HL-60/S4 treated with phorbol 12-myristate 13-acetate at 8.2 ng/mL for 4 days and 3 days (cell line): ENCODE data around the gene SGPL1.

Experiments used
- in situ Hi-C: fragments of 300-500 bp; cut with MboI; formaldehyde crosslinking; loops from 2 replicates; pipeline ENCODE4 v1.15.0; 2022; ENCODE audit warnings: low sequenced_read_pairs

The SGPL1 gene

DNA sequence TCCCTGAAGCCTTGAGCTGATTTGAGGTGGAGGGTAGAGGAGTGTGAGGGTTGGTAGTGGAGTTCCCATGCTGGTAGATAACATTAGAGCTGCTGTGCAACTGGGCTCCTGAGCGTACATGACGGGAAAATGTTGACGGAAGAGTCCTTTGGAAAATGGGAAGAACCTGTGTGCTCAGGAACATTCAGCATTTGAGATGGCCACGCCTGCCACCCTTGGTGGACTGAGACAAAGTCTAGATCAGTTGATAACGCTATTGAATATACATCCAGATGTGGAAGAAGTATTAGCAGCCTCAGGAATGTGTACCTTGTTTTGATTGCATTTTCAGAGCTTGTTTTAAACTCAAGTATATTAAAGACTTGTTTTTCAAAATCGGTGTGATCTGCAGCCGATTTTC, 56.5 kb downstream of the SGPL1 start:
- in situ Hi-C loops = no loop called here

DNA sequence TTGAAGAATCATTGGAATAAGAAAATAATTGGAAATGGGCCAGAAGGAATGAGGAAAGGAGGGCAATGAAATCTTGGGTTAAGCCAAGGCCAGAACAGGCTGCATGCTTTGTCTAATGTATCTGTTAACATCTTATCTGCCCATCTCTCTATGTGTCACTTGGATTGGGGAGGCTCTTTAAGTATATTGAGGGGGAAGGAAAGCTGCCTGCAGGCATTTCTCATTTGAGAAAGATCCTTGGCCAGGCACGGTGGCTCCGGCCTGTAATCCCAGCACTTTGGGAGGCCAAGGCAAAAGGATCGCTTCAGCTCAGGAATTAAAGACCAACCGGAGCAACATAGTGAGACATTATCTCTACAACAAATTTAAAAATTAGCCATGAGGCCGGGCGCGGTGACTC, 58.3 kb downstream of the SGPL1 start:
- in situ Hi-C loops = no loop called here

DNA sequence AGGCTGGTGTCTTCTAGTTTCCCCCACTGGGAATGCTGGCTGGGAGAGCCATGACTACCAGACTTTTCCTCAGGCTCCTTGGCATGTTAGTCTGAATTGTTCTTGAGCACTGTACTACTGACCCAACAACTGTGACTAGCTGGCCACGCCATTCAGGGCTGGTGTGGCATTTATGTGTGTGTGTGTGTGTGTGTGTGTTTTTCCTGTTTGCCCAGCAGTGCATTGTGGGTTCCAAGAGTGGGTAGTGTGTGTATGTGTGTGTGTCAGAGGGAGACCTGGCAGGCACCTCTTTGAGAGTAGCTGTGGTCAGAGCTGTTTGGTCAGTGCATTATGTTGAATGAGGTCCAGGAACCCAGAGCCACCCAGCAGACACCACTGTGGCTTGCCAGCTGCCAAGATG, 63.5 kb downstream of the SGPL1 start:
- in situ Hi-C loops = no loop called here

DNA sequence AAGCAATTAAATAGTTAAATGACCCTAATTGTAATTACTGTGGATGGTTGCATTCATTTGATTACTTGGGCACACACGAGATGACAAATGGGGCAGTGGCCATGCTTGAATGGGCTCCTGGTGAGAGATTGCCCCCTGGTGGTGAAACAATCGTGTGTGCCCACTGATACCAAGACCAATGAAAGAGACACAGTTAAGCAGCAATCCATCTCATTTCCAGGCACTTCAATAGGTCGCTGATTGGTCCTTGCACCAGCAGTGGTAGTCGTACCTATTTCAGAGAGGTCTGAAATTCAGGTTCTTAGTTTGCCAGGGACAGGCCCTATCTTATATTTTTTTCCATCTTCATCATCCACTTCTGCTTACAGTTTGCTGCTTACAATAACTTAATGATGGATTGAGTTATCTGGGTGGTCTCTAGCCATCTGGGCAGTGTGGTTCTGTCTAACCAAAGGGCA, 64.4 kb downstream of the SGPL1 start:
- in situ Hi-C loops = loop anchor here (10.0 kb wide), 1 partner anchor 335 kb away; no protein-coding TSS in a partner anchor

DNA sequence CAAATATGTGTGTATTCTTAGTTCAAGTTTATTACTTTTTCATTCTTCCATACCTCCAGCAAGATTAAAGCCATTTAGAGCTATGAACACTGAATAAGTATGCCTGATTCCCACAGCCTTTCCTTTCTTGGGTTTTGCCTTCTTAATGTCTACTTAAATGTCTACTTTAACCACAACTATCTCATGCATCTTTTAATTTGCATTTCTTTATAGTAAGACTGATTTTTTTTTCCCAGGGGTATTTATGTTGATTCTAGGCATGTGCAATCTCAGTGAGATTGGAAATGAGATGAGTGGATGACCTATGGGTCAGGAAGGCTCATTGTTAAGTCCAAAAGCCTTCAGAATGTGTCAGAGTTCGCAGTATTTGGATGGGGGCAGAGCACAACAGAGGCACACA, 69.0 kb downstream of the SGPL1 start:
- in situ Hi-C loops = loop anchor here (10.0 kb wide), 1 partner anchor 340 kb away; no protein-coding TSS in a partner anchor

DNA sequence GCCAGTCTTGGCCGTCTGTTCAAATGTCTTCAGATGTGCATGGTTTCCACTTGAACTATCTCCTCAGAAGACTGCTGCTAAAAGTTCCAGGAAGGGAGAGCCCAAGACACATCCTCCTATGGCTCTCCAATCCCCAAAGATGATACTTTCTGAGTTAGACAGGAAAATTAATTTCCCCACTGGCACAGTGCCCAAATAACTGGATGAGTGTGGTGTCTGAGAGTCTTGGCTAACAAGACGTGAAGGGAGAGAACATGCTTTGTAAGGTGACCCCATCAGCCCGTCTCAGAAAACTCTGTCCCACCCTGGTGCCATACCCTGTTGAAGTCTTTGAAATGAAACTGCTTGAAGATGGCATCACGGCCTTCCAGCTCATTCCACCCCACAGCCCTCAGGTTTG, 69.7 kb downstream of the SGPL1 start:
- in situ Hi-C loops = loop anchor here (10.0 kb wide), 1 partner anchor 341 kb away; no protein-coding TSS in a partner anchor

DNA sequence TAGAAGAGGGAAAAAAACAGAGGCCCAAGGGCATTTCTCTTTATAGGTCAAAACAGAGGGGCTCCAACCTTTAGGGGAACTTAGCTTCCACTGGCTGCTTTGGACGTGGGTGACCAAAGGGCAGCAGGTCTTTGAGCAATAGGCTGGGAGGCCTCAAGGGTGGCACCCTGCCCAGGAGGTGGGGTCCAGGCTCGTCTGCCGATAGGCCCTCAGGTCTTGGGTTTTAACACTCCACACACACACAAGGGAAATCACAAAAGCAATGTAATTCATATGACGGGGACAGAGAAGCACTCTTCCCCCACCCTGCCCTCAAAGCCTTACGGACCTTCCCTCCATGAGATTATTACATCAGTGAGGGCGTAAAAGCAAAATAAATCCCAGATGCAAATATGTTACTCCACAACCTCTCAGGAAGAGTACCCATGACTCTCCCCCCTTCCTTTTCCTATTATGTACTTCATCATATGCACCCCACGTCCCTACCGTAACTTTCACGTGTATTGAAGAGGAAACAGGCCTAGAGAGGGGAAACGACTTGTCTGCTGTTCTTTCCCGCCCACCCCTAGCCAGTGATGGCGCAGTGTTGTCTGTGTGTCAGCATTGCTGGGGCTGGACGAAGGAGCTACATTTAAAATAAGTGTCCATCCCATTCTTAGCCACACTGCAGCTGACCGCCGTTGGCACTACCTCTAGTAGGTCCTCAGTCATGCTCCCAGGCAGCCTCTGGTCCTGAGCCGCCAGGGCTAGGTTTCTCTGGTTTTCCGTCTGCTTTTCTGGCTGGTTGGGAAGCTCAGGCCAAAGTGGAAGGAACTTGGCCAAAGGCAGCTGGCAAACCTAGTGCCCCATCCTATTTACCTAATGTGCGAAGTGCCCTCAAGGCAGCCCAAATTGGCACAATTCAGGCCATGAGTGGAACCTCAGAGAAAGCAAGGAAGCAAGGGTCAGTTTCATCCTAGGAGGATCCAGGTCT, 70.5 kb downstream of the SGPL1 start:
- in situ Hi-C loops = loop anchor here (10.0 kb wide), 1 partner anchor 341 kb away; no protein-coding TSS in a partner anchor

DNA sequence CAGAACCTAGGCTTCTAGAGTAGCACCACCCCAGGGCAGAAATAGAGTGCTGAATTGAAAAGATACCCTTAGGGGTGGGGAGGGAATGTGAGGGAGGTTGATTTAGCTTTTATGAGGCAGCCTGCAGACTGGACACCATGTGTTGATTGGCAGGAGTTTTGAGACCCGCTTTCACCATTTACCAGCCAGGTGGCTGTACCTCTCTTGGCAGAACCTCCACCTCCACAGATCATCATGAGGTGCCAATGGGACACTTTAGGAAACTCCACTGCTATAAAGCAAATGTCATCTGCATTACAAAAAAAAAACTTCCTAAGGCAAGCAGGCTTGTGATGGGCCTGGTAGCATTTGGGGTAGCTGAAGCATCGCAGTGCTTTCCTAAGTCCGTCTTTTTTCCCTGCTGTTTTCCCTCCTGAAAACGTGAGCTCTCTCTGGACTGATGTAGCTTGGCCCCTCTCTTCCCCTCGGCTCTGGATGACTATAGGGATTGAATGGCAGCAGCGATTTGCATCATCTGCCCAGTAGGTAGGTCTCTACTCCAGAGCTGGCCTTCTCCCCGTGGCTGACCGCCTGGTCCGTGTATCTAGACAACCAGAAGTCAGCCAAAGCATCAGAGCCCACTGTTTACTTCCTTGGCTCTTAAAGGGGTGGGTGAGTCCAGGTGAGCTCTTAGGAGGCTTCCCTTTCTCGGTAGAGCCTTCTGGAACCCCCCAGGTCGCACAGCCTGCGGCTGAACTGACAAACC, 71.3 kb downstream of the SGPL1 start:
- in situ Hi-C loops = loop anchor here (10.0 kb wide), 1 partner anchor 342 kb away; no protein-coding TSS in a partner anchor

DNA sequence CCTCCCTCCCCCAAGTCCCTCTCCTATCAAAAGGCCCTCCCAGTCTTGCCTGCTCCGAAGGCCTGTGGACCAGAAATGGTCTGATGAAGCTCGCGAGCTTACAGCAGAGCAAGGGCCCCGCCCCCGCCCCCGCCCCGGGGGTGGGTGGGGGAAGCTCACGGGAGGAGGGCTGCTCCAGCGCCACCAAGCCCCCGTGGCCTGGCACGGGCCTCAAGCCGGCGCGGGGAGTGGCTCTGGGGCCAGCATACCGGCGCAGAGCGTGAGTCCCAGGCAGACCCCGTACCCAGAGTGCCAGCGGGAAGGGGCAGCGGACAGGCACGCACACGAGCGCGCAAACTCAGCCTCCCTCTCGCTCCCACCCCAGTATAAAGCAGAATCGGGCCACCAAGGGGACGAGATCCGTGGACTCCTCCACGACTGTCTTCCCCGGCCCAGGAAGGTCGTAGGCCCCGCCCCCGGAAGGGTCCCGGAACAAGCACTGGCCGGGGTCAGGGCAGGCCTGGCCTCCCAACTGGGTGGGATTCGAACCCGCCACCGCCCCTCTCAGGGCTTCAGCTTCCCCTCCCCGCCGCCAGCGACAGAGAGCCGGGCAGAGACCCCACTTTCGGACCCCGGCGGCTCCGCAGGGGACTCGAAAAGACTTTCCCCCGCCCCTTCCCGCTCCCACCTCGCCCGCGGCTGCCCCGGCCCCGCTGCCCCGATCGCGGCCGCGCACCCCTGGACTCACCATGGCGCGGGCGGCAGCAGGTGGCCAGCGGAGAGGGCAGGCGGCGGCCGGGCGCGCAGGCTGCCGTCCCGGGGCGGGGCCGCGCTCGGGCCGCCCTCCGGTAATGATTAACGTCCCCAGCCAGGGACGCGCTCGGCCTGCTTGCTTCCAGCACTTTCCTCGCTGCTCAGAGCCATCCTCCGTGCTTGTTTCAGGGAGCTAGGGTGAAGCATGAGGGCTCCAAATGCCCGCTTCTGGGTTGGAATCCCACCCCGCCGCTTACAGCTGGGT, 72.4 kb downstream of the SGPL1 start, which contains the start of gene PCBD1:
TSS of gene PCBD1 (minus strand) at position 762 of the 997 bp plus-strand sequence. CDS start at position 730, 32 bp downstream.
- in situ Hi-C loops = loop anchor here (10.0 kb wide), 1 partner anchor 343 kb away; no protein-coding TSS in a partner anchor

DNA sequence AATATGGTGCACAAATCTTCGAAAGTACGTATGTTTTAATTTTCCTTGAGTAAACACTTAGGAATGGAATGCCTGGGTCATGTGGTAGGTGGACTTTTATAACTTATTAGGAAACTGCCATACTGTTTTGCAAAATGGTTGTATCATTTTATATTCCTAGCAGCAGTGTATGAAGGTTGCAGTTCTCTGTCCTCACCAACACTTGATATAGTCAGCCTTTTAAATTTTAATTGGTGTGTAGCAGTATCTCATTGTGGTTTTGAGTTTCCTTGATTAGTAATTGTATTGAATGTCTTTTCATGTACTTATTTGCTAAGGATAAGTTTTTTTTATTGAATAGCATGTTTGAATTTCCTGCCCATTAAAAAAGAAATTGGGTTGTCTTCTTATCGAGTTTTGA, 73.5 kb downstream of the SGPL1 start:
- in situ Hi-C loops = loop anchor here (10.0 kb wide), 1 partner anchor 344 kb away; no protein-coding TSS in a partner anchor

DNA sequence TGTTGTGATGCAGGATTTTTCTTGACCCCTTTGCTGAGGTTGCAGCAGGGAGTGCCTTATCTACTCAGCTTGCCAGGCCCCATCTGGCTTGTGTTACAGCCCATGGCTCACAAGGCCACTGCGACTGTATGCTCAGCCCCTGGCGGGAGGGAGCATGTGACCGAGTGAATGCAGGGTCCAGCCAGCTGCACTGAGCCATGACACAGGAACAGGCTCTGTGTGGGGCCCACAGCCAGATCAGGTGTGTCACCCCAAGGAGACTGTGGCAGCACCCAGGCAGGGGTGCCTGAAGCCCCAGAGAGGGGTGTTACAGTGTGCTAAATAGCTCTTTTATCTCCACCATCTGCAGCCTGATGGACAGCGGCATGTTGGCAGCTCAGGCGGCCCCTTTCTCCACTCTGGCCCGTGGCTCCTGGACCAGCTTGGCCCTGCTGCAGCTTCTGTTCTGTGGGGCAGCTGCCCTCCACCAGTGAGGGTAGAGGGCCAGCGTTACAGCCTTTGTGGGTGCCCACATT, 75.2 kb downstream of the SGPL1 start:
- in situ Hi-C loops = no loop called here

DNA sequence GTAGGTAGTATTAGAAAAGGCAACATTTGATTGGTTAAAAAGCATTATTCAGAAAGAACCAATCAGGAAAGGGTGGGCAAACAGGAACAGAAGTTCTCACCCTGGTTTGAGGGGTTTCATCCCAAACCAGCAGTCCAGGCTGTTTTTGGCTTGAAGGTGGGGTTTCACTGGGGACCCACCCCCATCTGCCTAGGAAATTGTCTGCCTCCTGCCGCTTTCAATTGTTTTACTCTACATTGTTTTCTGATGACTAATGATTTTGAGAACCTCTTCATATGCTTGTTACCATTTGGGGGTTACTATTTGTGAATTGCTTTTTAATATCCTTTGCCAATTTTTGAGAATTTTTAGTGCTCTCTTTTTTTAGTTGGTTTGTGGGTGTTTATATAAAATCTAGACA, 75.9 kb downstream of the SGPL1 start:
- in situ Hi-C loops = no loop called here

DNA sequence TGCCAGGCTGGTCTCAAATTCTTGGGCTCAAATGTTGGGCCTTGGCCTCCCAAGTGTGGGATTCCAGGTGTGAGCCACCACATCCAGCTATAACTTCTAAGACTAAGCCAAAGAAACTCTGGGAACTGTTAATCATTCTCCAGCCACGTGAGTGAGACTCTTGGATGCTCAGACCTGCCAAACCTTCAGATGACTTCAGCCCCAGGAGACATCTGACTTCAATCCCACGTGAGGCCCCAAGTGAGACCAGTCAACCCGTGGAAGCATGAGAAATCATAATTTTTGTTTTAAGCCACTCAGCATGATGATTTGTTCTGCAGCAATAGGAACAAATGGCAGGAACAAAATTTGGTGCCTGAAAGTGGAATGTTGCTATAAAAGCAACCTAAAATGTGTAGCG, 76.9 kb downstream of the SGPL1 start:
- in situ Hi-C loops = no loop called here

DNA sequence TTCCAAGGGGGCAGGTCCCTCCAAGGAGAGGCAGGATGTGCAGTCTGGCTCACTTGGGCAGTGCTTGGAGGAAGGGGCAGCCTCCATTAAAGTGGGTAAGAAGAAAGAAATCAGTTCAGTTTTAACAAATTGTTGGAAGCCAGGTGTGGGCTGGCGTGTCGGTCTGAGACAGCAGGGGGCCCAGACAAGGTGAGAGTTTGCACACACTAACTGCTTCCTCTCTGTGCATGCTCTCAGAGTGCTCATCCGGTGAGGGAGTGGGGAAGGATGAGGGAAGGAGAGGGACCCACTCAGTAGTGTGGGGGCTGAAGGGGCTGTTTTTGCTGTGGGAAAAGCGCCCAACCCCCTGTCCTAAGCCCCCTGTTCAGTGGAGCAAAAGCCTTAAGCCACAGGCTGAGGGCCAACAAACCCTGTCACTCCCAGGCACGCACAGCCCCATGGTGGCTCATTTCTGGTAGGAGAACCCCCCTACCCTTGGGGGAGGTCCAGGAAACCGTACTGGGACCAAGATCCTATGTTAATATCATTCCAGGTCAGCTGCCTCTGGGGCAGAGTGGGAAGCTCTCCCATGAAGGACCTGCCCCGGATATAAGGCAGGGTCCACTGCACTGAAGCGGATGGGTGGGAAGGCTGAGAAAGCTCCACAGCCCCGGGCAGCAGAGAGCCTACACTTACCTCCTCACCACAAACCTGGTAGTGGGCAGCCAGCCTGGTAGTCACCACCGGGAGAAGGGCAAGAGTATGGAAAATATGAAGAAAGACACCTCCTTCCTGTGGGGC, 77.7 kb downstream of the SGPL1 start:
- in situ Hi-C loops = no loop called here

DNA sequence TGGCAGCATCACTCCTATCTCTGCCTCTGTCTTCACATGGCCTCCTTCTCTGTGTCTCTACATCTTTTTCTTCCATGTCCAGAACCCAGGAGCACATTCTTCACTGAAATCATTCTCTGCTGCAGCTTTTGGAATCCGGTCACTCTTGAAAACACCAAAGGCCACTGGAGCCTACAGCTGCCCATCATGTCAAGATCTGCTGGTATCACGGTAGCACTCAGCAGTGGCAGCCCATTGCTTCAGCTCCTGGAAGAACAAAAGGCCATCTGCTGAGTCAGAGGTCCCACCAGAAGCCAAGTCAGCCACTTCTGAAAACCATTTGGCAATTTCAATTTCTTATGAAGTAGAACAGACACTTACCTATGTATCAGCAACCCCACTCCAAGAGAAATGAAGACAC, 78.7 kb downstream of the SGPL1 start:
- in situ Hi-C loops = no loop called here

DNA sequence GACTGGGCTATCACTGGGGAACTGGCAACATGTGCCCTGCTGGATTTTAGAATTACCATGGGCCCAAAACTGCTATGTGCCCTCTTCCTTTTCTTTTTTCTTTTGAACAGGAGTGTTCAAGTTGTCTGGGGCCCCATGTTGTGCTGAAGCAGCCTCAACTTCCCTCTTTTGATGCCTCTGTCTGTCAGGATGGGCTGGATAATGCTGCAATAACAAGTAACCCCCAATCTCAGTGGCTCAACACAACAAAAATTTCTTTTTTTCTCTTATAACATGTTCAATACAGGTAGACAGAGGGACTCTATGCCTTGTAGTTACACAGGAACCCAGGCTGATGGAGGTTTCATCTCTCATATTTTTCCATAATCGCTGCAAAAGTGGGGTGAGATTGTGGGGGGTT, 80.8 kb downstream of the SGPL1 start:
- in situ Hi-C loops = no loop called here

DNA sequence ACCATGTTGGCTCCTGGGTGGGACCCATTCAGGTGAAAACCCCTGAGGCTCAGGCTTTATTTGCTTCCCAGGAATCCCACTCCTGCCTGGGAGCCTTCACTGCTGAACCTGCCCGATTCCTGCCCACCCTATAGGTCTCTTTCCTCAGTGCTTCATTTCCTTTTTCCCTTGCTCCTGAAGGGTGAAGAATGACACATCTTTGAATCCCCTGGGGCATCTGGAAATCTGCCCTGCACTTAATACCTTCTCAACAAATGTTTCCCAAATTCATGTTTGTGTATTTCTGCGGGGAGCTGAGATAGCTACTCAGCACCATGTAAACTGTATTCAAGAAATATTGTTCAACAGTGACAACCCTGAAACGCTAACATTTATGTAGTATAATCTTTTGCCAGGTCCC, 82.9 kb downstream of the SGPL1 start:
- in situ Hi-C loops = no loop called here

DNA sequence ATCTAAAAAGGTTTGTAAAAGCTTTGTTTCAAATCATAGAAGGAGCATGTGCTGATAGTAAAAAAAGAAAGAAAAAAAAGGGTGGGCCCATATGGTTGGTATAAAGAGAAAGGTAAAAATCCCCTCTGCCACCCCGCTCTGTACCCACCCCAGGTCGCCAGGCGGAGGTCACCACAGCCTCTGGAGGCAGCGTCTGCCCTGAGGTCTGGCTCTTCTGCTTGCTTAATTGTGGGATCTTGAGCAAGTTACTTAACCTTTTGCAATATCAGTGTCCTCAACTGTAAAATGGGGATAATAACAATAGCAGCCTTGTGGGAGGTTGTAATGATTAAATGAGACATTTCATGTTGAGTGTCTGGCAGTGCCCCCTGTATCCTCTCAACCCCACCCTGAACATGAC, 83.3 kb downstream of the SGPL1 start:
- in situ Hi-C loops = no loop called here

DNA sequence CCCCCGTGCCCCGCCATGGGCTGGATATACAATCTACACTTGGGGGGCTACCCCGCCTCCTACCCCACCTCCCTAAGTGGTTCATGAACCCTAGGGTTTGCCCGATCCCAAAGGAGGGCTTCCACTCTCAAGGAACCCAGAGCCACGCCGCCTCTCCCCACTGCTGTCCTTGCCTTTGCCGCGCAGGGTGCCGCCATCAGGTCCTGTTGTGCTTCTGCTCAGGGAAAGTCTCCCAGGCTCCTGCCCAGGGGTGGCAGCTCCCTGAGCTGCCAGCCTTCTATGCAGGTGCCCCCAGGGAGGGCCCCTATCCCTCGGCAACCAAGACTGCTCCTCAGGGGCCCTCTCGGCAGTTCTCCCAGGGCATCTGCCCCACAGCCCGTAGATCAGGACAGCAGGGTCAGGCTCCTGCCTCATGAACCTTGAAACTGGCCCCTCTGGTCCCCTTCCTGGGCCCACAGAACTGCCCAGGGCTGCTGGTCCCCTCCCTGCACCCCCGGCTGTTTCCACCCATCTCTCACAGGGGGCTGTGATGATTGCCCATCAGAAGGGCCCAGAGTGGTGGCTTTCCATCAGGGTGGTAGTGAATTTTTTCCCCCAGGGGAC, 85.6 kb downstream of the SGPL1 start:
- in situ Hi-C loops = loop anchor here (25.0 kb wide), 1 partner anchor 311 kb away; the partner anchor contains the start of gene UNC5B
